ENCODE data around the gene ADCY4. TPM values are rescaled to one million over a fixed set of nuclear protein-coding genes. Genes with fewer than 3 reads are reported as not detected.

Gene ADCY4
- total and polyA plus RNA-seq, 2 of the 13 experiments (the other 11 are each of a cell fraction or from before 2014, with no cell fraction given) = 0.03 TPM; not detected in 1

- TF ChIP-seq MAFG (CRISPR knock-in tag; IDR thresholded peaks at IDR 0.05) (peak; percentile 71), NFE2 (CRISPR knock-in tag; IDR thresholded peaks at IDR 0.05) (no peak), IRX3 (CRISPR knock-in tag; IDR thresholded peaks at IDR 0.05; ENCODE audit: borderline replicate concordance, low read depth) (peak; percentile 93; the same call in 1 of the 2 replicates), DDIT3 (CRISPR knock-in tag; IDR thresholded peaks at IDR 0.05) (no peak), U2AF1 (optimal IDR thresholded peaks at IDR 0.05; ENCODE audit: low read depth, low read length) (peak; percentile 79), BCLAF1 (IDR thresholded peaks at IDR 0.05) (no peak), HOMEZ (CRISPR knock-in tag; IDR thresholded peaks at IDR 0.05; ENCODE audit: low read depth) (0 out of 2 replicates have a peak, but pooled peaks have one; percentile 9), ZNF121 (CRISPR knock-in tag; IDR thresholded peaks at IDR 0.05) (no peak; the same call in 1 of the 2 replicates), CCAR2 (optimal IDR thresholded peaks at IDR 0.05; ENCODE audit: low read depth, low read length) (no peak), THAP7 (CRISPR knock-in tag; IDR thresholded peaks at IDR 0.05) (peak; percentile 90; the same call in 1 of the 2 replicates), ZNF292 (CRISPR knock-in tag; IDR thresholded peaks at IDR 0.05; ENCODE audit: borderline replicate concordance, low read depth) (peak; percentile 67), ATAD3A (CRISPR knock-in tag; IDR thresholded peaks at IDR 0.05) (peak; percentile 85), MAFK (conservative IDR thresholded peaks at IDR 0.05 in 1 of 2, IDR thresholded peaks at IDR 0.05 in 1 of 2; ENCODE audit: low read length in 2 of 2) (no peak), MTA3 (CRISPR knock-in tag; IDR thresholded peaks at IDR 0.05) (0 out of 2 replicates have a peak, but pooled peaks have one; percentile 15), HOXA5 (CRISPR knock-in tag; IDR thresholded peaks at IDR 0.05) (no peak), GMEB1 (CRISPR knock-in tag; IDR thresholded peaks at IDR 0.05; ENCODE audit: borderline replicate concordance) (peak; percentile 71; the same call in 1 of the 2 replicates), MTERF4 (CRISPR knock-in tag; IDR thresholded peaks at IDR 0.05) (peak; percentile 98), ZNF263 (CRISPR knock-in tag; IDR thresholded peaks at IDR 0.05) (peak; percentile 45; the same call in 1 of the 2 replicates), ZNF546 (CRISPR knock-in tag; conservative IDR thresholded peaks at IDR 0.05) (peak; percentile 94), FOSL2 (CRISPR knock-in tag; IDR thresholded peaks at IDR 0.05) (peak; percentile 57; the same call in 1 of the 2 replicates), SNAI1 (CRISPR knock-in tag; IDR thresholded peaks at IDR 0.05; ENCODE audit: borderline replicate concordance) (peak; percentile 95)
These were observed 2.4 kb downstream of the ADCY4 start (continued) for GRCh38 chr14:24332268-24332993.

Data from HepG2 (cell line).